MM.1S (cell line): ENCODE results near the gene DCLRE1C.

Source experiments
- DNase-seq: peaks from one replicate; pipeline ENCODE4 v3.0.0-alpha.2; 2015
- H2AFZ ChIP-seq: fragments of 300-600 bp; sonication (generic); 2 replicates; pipeline ENCODE4 v1.6.0; 2016; ENCODE audit warnings: antibody characterized with exemption, low read length
- H3F3A ChIP-seq: fragments of 300-600 bp; sonication (generic); 2 replicates; pipeline ENCODE4 v1.6.1; 2016; ENCODE audit warnings: mild to moderate bottlenecking, antibody characterized with exemption, low read length, moderate library complexity, mixed read lengths; ENCODE audit not compliant: insufficient read depth
- H3K27ac ChIP-seq: fragments of 300-600 bp; sonication (generic); 2 replicates; pipeline ENCODE4 v1.5.1; 2016; ENCODE audit warnings: mild to moderate bottlenecking, low read length
- H3K27me3 ChIP-seq: fragments of 300-600 bp; sonication (generic); replicated peaks from 2 replicates; pipeline ENCODE4 v1.6.0; 2016; ENCODE audit warnings: low read length; ENCODE audit not compliant: insufficient read depth
- H3K36me3 ChIP-seq: fragments of 300-600 bp; sonication (generic); replicated peaks from 2 replicates; pipeline ENCODE4 v1.6.1; 2016; ENCODE audit warnings: mild to moderate bottlenecking, low read length, mixed read lengths; ENCODE audit not compliant: insufficient read depth
- H3K4me1 ChIP-seq: fragments of 300-600 bp; sonication (generic); 2 replicates; pipeline ENCODE4 v1.6.1; 2016; ENCODE audit warnings: low read length, mixed read lengths
- H3K4me2 ChIP-seq: fragments of 300-600 bp; sonication (generic); 2 replicates; pipeline ENCODE4 v1.6.0; 2016; ENCODE audit warnings: low read depth, low read length
- H3K4me3 ChIP-seq: fragments of 300-600 bp; sonication (generic); 2 replicates; pipeline ENCODE4 v1.5.1; 2016; ENCODE audit warnings: low read length, mixed read lengths
- H3K79me2 ChIP-seq: fragments of 300-600 bp; sonication (generic); 2 replicates; pipeline ENCODE4 v1.6.1; 2016; ENCODE audit warnings: mixed run types, low read length, mixed read lengths
- H3K9ac ChIP-seq: fragments of 300-600 bp; sonication (generic); 2 replicates; pipeline ENCODE4 v1.6.1; 2016; ENCODE audit warnings: low read length, mixed read lengths
- H3K9me2 ChIP-seq: fragments of 300-600 bp; sonication (generic); replicated peaks from 2 replicates; pipeline ENCODE4 v1.6.1; 2016; ENCODE audit warnings: mild to moderate bottlenecking, low read length, mixed read lengths; ENCODE audit not compliant: insufficient read depth
- H3K9me3 ChIP-seq: fragments of 300-600 bp; sonication (generic); replicated peaks from 2 replicates; pipeline ENCODE4 v1.6.1; 2016; ENCODE audit warnings: mild to moderate bottlenecking, low read length, mixed read lengths; ENCODE audit not compliant: insufficient read depth
- H4K20me1 ChIP-seq: fragments of 300-600 bp; sonication (generic); 2 replicates; pipeline ENCODE4 v1.6.1; 2016; ENCODE audit warnings: mild to moderate bottlenecking, low read length, moderate library complexity, mixed read lengths; ENCODE audit not compliant: insufficient read depth
- EZH2 ChIP-seq: fragments of 300-600 bp; sonication (generic); optimal IDR thresholded peaks from 2 replicates; pipeline ENCODE3; 2017; ENCODE audit warnings: low read depth, mild to moderate bottlenecking, antibody characterized with exemption, low read length, mixed read lengths
- EZH2phosphoT487 ChIP-seq: fragments of 300-600 bp; sonication (generic); IDR thresholded peaks from 2 replicates; pipeline ENCODE4 v1.6.1; 2018; ENCODE audit warnings: antibody characterized with exemption, low read length
- TF ChIP-seq, protein P1 (sequence below): fragments of 300-600 bp; sonication (generic); IDR thresholded peaks from 2 replicates; pipeline ENCODE4 v1.5.1; 2016; ENCODE audit warnings: antibody characterized with exemption, low read length, mixed read lengths

Gene DCLRE1C

DNA sequence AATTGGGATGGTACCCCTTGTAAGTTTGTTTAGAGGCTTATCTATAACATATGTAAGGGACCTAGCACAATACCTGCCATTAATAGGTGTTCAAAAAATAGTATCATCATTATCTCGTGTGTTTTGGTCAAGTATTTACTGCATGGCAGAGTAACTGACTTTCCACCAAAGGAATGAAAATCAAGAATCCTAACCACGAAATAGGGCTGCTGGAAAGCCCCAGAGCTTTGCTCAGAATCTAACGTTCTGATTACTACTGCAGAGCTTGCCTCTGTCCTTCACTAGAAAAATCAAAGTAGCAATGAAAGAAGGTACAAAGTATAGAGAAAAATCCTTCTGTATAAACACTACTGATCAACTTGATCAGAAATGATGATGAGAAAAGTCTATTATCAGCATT lies 34.9 kb downstream of the DCLRE1C start:
- peaks cover 17% of the 10 kb centered on the region for H3F3A ChIP-seq

DNA sequence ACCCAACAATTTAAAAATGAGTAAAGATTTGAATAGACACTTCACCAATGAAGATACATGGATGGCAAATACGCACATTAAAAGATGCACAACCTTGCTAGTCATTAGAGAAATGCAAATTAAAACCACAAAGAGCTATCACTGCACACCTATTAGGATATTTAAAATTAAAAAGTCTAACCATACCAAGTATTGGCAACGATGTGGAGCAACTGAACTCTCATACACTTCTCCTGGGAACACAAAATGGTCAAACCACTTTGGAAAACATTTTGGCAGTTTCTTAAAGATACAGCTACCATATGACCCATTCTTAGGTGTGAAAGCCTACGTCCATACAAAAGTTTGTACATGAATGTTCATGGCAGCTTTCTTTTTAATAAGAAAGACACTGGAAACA lies 36.1 kb downstream of the DCLRE1C start:
- H3K4me2 ChIP-seq = no peak overlapping the region
- H4K20me1 ChIP-seq = no peaks in the 10 kb centered on the region
- no peak overlapping the region for H3K4me3 ChIP-seq
- no peaks in the 10 kb centered on the region for H3K27me3 ChIP-seq
- H2AFZ ChIP-seq = no peak overlapping the region
- H3K9me3 ChIP-seq = no peaks in the 10 kb centered on the region
- no peak overlapping the region for H3K9ac ChIP-seq
- H3K4me1 ChIP-seq = peaks cover 15% of the 10 kb centered on the region
- TF ChIP-seq EZH2 (no peak), EZH2phosphoT487 (no peak)
- TF ChIP-seq, protein P1, sequence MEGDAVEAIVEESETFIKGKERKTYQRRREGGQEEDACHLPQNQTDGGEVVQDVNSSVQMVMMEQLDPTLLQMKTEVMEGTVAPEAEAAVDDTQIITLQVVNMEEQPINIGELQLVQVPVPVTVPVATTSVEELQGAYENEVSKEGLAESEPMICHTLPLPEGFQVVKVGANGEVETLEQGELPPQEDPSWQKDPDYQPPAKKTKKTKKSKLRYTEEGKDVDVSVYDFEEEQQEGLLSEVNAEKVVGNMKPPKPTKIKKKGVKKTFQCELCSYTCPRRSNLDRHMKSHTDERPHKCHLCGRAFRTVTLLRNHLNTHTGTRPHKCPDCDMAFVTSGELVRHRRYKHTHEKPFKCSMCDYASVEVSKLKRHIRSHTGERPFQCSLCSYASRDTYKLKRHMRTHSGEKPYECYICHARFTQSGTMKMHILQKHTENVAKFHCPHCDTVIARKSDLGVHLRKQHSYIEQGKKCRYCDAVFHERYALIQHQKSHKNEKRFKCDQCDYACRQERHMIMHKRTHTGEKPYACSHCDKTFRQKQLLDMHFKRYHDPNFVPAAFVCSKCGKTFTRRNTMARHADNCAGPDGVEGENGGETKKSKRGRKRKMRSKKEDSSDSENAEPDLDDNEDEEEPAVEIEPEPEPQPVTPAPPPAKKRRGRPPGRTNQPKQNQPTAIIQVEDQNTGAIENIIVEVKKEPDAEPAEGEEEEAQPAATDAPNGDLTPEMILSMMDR = no peak
- H3K9me2 ChIP-seq = no peaks in the 10 kb centered on the region
- H3F3A ChIP-seq = peaks cover 17% of the 10 kb centered on the region
- peaks cover 63% of the 10 kb centered on the region for H3K79me2 ChIP-seq
- DNase-seq = no peak
- H3K36me3 ChIP-seq = peaks cover 30% of the 10 kb centered on the region
- H3K27ac ChIP-seq = no peak overlapping the region

More for the DNA sequence above, 34.9 kb downstream of the DCLRE1C start:
- Histone ChIP-seq H2AFZ (no peak overlapping the region), H3K4me3 (no peak overlapping the region), H3K9me3 (no peaks in the 10 kb centered on the region), H3K4me2 (peak overlapping the region; percentile 40), H3K27ac (peak overlapping the region; percentile 66), H3K36me3 (peaks cover 28% of the 10 kb centered on the region), H3K4me1 (peaks cover 15% of the 10 kb centered on the region), H3K79me2 (peaks cover 62% of the 10 kb centered on the region), H3K9ac (peak overlapping the region; percentile 12; the same call in 1 of the 2 replicates), H4K20me1 (no peaks in the 10 kb centered on the region), H3K27me3 (no peaks in the 10 kb centered on the region), H3K9me2 (no peaks in the 10 kb centered on the region)
- DNase-seq = peak; percentile 69
- TF ChIP-seq EZH2phosphoT487 (no peak), EZH2 (no peak)
- TF ChIP-seq, protein P1 = no peak

DNA sequence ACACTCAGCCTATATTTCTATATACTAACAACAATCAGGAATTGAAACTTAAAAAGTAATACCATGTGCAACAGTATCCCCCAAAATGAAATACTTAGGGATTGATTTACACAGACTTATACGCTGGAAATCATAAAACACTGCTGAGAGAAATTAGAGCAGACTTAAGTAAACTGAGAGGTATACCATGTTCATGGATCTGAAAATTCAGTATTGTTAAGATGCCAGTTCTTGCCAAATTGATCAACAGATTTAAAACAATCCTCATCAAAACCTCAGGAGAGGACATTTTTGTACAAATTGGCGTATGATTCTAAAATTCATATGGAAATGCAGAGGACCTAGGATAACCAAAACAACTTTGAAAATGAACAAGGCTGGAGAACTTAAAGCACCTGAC lies 37.3 kb downstream of the DCLRE1C start:
- Histone ChIP-seq H4K20me1 (no peaks in the 10 kb centered on the region), H3K9me3 (no peaks in the 10 kb centered on the region), H3K4me1 (peaks cover 15% of the 10 kb centered on the region), H3F3A (peaks cover 17% of the 10 kb centered on the region), H3K9me2 (no peaks in the 10 kb centered on the region), H3K36me3 (peaks cover 24% of the 10 kb centered on the region), H3K79me2 (peaks cover 62% of the 10 kb centered on the region), H3K9ac (no peak overlapping the region), H3K4me3 (no peak overlapping the region), H3K4me2 (no peak overlapping the region), H3K27ac (no peak overlapping the region), H3K27me3 (no peaks in the 10 kb centered on the region), H2AFZ (no peak overlapping the region)
- no peak for TF ChIP-seq EZH2phosphoT487
- TF ChIP-seq, protein P1 = no peak
- TF ChIP-seq EZH2 = no peak
- DNase-seq = no peak
